ENCODE results near the gene PCDHB16.

DNA sequence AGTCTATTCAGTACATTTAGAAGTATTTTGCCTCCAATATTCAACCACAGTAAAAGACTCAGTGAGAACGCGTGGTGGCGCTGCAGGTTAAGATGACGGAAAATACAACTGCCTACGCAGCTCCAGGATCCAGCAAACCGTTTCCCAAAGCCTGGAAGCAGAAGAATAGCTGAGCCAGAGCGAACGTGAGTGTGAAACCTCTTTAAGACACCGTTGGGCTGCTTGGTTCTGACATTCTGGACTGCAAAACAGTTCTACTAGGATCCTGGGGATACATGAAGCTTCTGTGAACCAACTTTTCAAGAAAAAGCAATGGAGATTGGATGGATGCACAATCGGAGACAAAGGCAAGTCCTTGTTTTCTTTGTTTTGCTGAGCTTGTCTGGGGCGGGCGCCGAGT, at the start of gene PCDHB16:
- TF ChIP-seq, protein P1, sequence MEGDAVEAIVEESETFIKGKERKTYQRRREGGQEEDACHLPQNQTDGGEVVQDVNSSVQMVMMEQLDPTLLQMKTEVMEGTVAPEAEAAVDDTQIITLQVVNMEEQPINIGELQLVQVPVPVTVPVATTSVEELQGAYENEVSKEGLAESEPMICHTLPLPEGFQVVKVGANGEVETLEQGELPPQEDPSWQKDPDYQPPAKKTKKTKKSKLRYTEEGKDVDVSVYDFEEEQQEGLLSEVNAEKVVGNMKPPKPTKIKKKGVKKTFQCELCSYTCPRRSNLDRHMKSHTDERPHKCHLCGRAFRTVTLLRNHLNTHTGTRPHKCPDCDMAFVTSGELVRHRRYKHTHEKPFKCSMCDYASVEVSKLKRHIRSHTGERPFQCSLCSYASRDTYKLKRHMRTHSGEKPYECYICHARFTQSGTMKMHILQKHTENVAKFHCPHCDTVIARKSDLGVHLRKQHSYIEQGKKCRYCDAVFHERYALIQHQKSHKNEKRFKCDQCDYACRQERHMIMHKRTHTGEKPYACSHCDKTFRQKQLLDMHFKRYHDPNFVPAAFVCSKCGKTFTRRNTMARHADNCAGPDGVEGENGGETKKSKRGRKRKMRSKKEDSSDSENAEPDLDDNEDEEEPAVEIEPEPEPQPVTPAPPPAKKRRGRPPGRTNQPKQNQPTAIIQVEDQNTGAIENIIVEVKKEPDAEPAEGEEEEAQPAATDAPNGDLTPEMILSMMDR (conservative IDR thresholded peaks at IDR 0.05; ENCODE audit: low read length), result no peak
- no peak for TF ChIP-seq EZH2phosphoT487 (IDR thresholded peaks at IDR 0.05; ENCODE audit: borderline replicate concordance, low read depth, low read length)
